Measurements from ENCODE around the gene RUNX3. TPM values are rescaled to one million over a fixed set of nuclear protein-coding genes. Genes with fewer than 3 reads are reported as not detected.

The RUNX3 gene
- total RNA-seq, 1 experiment from 2014 or later: 22.6 TPM

DNA sequence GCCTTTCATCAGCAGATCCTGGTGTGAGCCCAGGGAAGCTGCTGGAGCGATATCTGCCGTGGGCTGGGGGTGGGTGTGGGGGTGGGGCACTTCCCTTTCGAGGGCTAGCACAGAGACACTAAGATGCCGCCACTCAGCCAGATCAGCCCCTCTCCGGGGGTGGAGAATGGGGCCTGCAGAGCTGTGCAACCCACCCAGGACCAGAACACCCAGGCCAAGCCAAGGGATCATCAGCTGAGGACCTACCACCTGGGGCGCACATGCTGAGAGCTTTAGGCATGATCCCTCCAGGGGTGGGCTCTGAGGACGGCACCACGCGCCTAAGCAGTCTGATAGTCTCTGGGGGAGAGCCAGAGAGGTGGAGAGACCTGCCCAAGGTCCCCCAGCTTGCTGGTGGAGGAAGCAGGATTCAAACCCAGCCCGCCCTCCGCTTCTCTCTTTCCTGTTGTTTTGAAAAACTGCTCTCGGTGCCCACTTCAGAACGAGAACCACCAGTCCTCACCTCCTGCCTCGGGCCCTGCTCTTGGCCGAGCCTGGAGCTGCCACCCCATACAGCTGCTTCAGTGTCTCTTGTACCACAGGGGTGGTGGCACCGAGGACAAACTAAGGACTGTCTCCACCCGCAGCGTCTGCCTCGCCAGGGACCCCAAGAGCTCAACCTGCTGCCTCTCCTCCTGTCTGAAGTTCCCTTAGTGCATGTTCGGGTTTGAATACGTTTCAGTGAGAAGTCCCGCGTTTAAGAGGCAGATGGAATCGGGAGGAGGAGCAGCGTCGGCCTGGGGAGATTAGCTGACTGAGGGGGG is 39.7 kb upstream of the RUNX3 start (continued):
- TF ChIP-seq, protein P1, sequence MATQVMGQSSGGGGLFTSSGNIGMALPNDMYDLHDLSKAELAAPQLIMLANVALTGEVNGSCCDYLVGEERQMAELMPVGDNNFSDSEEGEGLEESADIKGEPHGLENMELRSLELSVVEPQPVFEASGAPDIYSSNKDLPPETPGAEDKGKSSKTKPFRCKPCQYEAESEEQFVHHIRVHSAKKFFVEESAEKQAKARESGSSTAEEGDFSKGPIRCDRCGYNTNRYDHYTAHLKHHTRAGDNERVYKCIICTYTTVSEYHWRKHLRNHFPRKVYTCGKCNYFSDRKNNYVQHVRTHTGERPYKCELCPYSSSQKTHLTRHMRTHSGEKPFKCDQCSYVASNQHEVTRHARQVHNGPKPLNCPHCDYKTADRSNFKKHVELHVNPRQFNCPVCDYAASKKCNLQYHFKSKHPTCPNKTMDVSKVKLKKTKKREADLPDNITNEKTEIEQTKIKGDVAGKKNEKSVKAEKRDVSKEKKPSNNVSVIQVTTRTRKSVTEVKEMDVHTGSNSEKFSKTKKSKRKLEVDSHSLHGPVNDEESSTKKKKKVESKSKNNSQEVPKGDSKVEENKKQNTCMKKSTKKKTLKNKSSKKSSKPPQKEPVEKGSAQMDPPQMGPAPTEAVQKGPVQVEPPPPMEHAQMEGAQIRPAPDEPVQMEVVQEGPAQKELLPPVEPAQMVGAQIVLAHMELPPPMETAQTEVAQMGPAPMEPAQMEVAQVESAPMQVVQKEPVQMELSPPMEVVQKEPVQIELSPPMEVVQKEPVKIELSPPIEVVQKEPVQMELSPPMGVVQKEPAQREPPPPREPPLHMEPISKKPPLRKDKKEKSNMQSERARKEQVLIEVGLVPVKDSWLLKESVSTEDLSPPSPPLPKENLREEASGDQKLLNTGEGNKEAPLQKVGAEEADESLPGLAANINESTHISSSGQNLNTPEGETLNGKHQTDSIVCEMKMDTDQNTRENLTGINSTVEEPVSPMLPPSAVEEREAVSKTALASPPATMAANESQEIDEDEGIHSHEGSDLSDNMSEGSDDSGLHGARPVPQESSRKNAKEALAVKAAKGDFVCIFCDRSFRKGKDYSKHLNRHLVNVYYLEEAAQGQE (IDR thresholded peaks at IDR 0.05; ENCODE audit: low read depth): no peak
- TF ChIP-seq CBX3 (IDR thresholded peaks at IDR 0.05; ENCODE audit: low read depth) (no peak), RAD21 (IDR thresholded peaks at IDR 0.05; ENCODE audit: low read depth) (no peak)

- Histone ChIP-seq H3K4me1 (ENCODE audit: control insufficient read depth in 1 of 2, insufficient read depth in 2 of 2, low read length in 2 of 2) (peaks cover 13 to 45% of the 10 kb centered on the region in 2 experiments; a peak in 3 of 4 replicates), H3K36me3 (ENCODE audit: control insufficient read depth in 1 of 2, insufficient read depth in 2 of 2, low read length in 2 of 2) (no peaks in the 10 kb centered on the region), H3K4me2 (ENCODE audit: low read length) (no peak overlapping the region), H3K9ac (ENCODE audit: low read length) (no peak overlapping the region), H3K9me2 (ENCODE audit: insufficient read depth) (no peaks in the 10 kb centered on the region), H2AFZ (ENCODE audit: low read depth, low read length, poor library complexity, severe bottlenecking) (no peak overlapping the region), H4K20me1 (ENCODE audit: insufficient read depth) (no peaks in the 10 kb centered on the region), H3K27ac (ENCODE audit: low read depth, low read length) (no peak overlapping the region), H3K79me2 (ENCODE audit: insufficient read depth, low read length) (no peaks in the 10 kb centered on the region), H3K27me3 (ENCODE audit: insufficient read depth, low read length) (no peaks in the 10 kb centered on the region), H3K9me3 (ENCODE audit: control insufficient read depth in 1 of 2, insufficient read depth in 1 of 2, low read depth in 1 of 2, low read length in 2 of 2) (peaks cover 0 to under 1% of the 10 kb centered on the region in 2 experiments; a peak in 2 of 4 replicates), H3K4me3 (replicated peaks in 1 of 2; ENCODE audit: low read depth in 1 of 2, low read length in 2 of 2) (no peak overlapping the region)
- no peak for ATAC-seq
- intact Hi-C loops (cut with micrococcal nuclease): no loop called here
- DNase-seq (ENCODE audit: low read depth, low spot score): no peak
- POLR2A ChIA-PET: no interaction called here
- CTCF ChIA-PET: no interaction called here
- RAD21 ChIA-PET (ENCODE audit: low non-redundant PET in 1 of 2, low total read pairs in 2 of 2, uncharacterized antibody in 2 of 2, unreplicated experiment in 2 of 2): no interaction called here
- BruUV-seq (replicated peaks): no TSS peak
- TF ChIP-seq SRF (IDR thresholded peaks at IDR 0.05; ENCODE audit: low read depth) (no peak), CEBPB (IDR thresholded peaks at IDR 0.05; ENCODE audit: low read depth) (no peak), POLR2AphosphoS5 (IDR thresholded peaks at IDR 0.05; ENCODE audit: low read depth, low read length) (no peak), JUND (IDR thresholded peaks at IDR 0.05) (no peak), TCF7L2 (IDR thresholded peaks at IDR 0.05; ENCODE audit: borderline replicate concordance, extremely low read depth, insufficient read depth, insufficient read length) (no peak), ELF1 (IDR thresholded peaks at IDR 0.05; ENCODE audit: borderline replicate concordance, low read depth) (no peak)
- TF ChIP-seq, protein P1 (IDR thresholded peaks at IDR 0.05; ENCODE audit: low read depth): no peak
- TF ChIP-seq, protein P2, sequence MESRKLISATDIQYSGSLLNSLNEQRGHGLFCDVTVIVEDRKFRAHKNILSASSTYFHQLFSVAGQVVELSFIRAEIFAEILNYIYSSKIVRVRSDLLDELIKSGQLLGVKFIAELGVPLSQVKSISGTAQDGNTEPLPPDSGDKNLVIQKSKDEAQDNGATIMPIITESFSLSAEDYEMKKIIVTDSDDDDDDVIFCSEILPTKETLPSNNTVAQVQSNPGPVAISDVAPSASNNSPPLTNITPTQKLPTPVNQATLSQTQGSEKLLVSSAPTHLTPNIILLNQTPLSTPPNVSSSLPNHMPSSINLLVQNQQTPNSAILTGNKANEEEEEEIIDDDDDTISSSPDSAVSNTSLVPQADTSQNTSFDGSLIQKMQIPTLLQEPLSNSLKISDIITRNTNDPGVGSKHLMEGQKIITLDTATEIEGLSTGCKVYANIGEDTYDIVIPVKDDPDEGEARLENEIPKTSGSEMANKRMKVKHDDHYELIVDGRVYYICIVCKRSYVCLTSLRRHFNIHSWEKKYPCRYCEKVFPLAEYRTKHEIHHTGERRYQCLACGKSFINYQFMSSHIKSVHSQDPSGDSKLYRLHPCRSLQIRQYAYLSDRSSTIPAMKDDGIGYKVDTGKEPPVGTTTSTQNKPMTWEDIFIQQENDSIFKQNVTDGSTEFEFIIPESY (IDR thresholded peaks at IDR 0.05; ENCODE audit: extremely low read depth, insufficient replicate concordance, low read length): no peak
Observed at GRCh38 chr1:24968941-24969585, 39.0 kb upstream of the RUNX3 start.
